DOHH2 (cell line): ENCODE data around the gene SLC25A15.
A peak's percentile ranks its signal among the peaks of the same experiment; 100 is the strongest.

Experiments used
- H3F3A ChIP-seq: fragments of 200-600 bp; sonication (generic), shearing (Covaris generic); 2 replicates; pipeline ENCODE4 v1.6.0; 2016; ENCODE audit warnings: antibody characterized with exemption, mild to moderate bottlenecking; ENCODE audit not compliant: control insufficient read depth, insufficient read depth
- H3K27ac ChIP-seq: fragments of 200-600 bp; sonication (generic); 2 replicates; pipeline ENCODE4 v1.5.1; 2014; ENCODE audit warnings: low read depth, mild to moderate bottlenecking, low read length, moderate library complexity
- H3K27me3 ChIP-seq: fragments of 200-600 bp; sonication (generic); 2 replicates; pipeline ENCODE4 v1.6.1; 2014; ENCODE audit warnings: mild to moderate bottlenecking, low read length, mixed read lengths; ENCODE audit not compliant: control insufficient read depth
- H3K36me3 ChIP-seq: fragments of 200-600 bp; sonication (generic); 2 replicates; pipeline ENCODE4 v1.6.1; 2014; ENCODE audit warnings: mild to moderate bottlenecking, low read length, moderate library complexity, mixed read lengths; ENCODE audit not compliant: control insufficient read depth
- H3K4me1 ChIP-seq: fragments of 200-600 bp; sonication (generic); 2 replicates; pipeline ENCODE4 v1.6.1; 2014; ENCODE audit warnings: mild to moderate bottlenecking, low read length, mixed read lengths; ENCODE audit not compliant: control insufficient read depth
- H3K4me2 ChIP-seq: fragments of 200-600 bp; sonication (generic); 2 replicates; pipeline ENCODE4 v1.6.0; 2014; ENCODE audit warnings: mild to moderate bottlenecking, low read length, moderate library complexity
- H3K4me3 ChIP-seq: fragments of 200-600 bp; sonication (generic); 2 replicates; pipeline ENCODE4 v1.5.1; 2014; ENCODE audit warnings: mild to moderate bottlenecking, low read length, mixed read lengths
- H3K79me2 ChIP-seq: fragments of 200-600 bp; sonication (generic); 2 replicates; pipeline ENCODE4 v1.6.1; 2014; ENCODE audit warnings: mild to moderate bottlenecking, low read length, mixed read lengths; ENCODE audit not compliant: control insufficient read depth
- H3K9me2 ChIP-seq: fragments of 200-600 bp; sonication (generic); replicated peaks from 2 replicates; pipeline ENCODE4 v1.6.1; 2014; ENCODE audit warnings: mild to moderate bottlenecking, low read length, mixed read lengths; ENCODE audit not compliant: control insufficient read depth
- H3K9me3 ChIP-seq: fragments of 200-600 bp; sonication (generic); 2 replicates; pipeline ENCODE4 v1.6.1; 2014; ENCODE audit warnings: antibody characterized with exemption, low read length, mixed read lengths; ENCODE audit not compliant: control insufficient read depth, insufficient read depth
- H4K20me1 ChIP-seq: fragments of 200-600 bp; sonication (generic); 2 replicates; pipeline ENCODE4 v1.6.0; 2014; ENCODE audit warnings: low read depth, mild to moderate bottlenecking, antibody characterized with exemption, low read length, moderate library complexity; ENCODE audit not compliant: control insufficient read depth, insufficient read depth
- CTCF ChIP-seq: fragments of 200-600 bp; sonication (generic); IDR thresholded peaks from one replicate; pipeline ENCODE4 v1.5.1; 2014; ENCODE audit warnings: antibody characterized with exemption, mild to moderate bottlenecking, low read depth, low read length; ENCODE audit not compliant: poor library complexity, severe bottlenecking
- EZH2phosphoT487 ChIP-seq: fragments of 200-600 bp; sonication (generic); IDR thresholded peaks from 2 replicates; pipeline ENCODE4 v1.6.1; 2017; ENCODE audit warnings: borderline replicate concordance, mild to moderate bottlenecking, antibody characterized with exemption, low read length, moderate library complexity, mixed read lengths

The SLC25A15 gene

GRCh38 chr13:40790154-40790616 is 774 bp downstream of the SLC25A15 start:
- peaks cover 10% of the 10 kb centered on the region for H3K79me2 ChIP-seq
- H3K9me2 ChIP-seq, result no peaks in the 10 kb centered on the region
- H3K4me1 ChIP-seq, result peaks cover 29% of the 10 kb centered on the region
- H3K4me3 ChIP-seq, result peak overlapping the region; percentile 76
- peaks cover 15% of the 10 kb centered on the region for H3F3A ChIP-seq
- peak overlapping the region; percentile 65 for H3K4me2 ChIP-seq
- H3K27me3 ChIP-seq, result no peaks in the 10 kb centered on the region
- peak overlapping the region; percentile 25 for H3K27ac ChIP-seq
- peaks cover 11% of the 10 kb centered on the region for H3K36me3 ChIP-seq
- H3K9me3 ChIP-seq, result no peaks in the 10 kb centered on the region
- TF ChIP-seq EZH2phosphoT487 (no peak), CTCF (no peak)
- no peaks in the 10 kb centered on the region for H4K20me1 ChIP-seq

DNA sequence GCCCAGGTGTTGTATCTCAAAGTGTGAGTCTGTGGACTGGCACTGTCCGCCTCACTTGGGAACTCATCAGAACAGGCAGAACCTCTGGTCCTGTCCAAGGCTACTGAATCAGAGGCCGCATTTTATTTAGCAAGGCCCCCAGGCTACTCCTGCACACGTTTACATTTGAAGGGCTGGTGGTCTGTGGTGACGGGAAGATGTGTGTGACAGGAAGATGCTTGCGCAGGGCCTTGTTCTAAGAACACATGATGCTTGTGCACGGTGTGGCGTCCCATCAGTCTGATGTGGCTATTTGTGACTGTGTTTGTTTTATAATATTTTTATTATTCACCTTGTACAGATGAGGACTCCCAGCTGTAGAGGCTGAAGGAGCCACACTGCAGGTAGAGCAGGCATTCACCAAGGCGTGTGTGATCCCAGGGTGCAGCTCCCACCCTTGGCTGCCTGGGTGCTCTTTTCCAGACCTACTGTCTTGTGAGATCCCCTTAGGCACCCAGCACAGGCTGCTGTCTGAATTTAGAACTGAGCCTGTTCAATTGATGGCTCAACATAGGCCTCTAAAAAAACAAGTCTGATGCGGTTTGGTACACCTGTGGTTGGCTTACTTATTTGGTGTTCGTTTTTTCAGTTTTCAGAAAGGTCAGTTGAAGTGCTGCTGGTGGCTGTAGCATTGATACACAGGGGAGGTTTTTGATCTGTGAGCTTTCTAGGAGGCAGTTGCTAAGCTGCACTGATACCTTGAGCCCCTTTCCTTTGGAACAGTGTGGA is 3.1 kb downstream of the SLC25A15 start:
- peaks cover 11% of the 10 kb centered on the region for H3F3A ChIP-seq
- peak overlapping the region; percentile 22 for H3K4me2 ChIP-seq
- H3K27ac ChIP-seq, result no peak overlapping the region
- no peaks in the 10 kb centered on the region for H4K20me1 ChIP-seq
- TF ChIP-seq EZH2phosphoT487, result no peak
- no peak for TF ChIP-seq CTCF
- no peak overlapping the region for H3K4me3 ChIP-seq
- no peaks in the 10 kb centered on the region for H3K9me2 ChIP-seq
- H3K9me3 ChIP-seq, result no peaks in the 10 kb centered on the region
- peaks cover 15% of the 10 kb centered on the region for H3K36me3 ChIP-seq
- no peaks in the 10 kb centered on the region for H3K27me3 ChIP-seq
- peaks cover 29% of the 10 kb centered on the region for H3K4me1 ChIP-seq
- peaks cover 10% of the 10 kb centered on the region for H3K79me2 ChIP-seq

GRCh38 chr13:40793339-40793738 is 3.9 kb downstream of the SLC25A15 start:
- Histone ChIP-seq H3K4me1 (peaks cover 29% of the 10 kb centered on the region), H3K4me3 (no peak overlapping the region), H3K27me3 (no peaks in the 10 kb centered on the region), H3K9me2 (no peaks in the 10 kb centered on the region), H3K9me3 (no peaks in the 10 kb centered on the region), H3K27ac (no peak overlapping the region), H3K36me3 (peaks cover 15% of the 10 kb centered on the region), H4K20me1 (no peaks in the 10 kb centered on the region), H3F3A (peaks cover 11% of the 10 kb centered on the region), H3K79me2 (peaks cover 10% of the 10 kb centered on the region), H3K4me2 (no peak overlapping the region)
- TF ChIP-seq EZH2phosphoT487 (no peak), CTCF (no peak)
